Activated T-cell treated with anti-CD3 and anti-CD28 coated beads, Interleukin-2, amount 50 U/mL, for 72 hours (primary cell): ENCODE measurements around the gene ASF1B. TPM values are rescaled to one million over a fixed set of nuclear protein-coding genes. Genes with fewer than 3 reads are reported as not detected.

Experiments used
- ATAC-seq, 2 donors: fragments of 150-1000 bp; cut with Tn5 transposase; replicated peaks in 1 of 2; 2 replicates each; pipeline ENCODE4 v1.10.0; 2021; ENCODE audit warnings: moderate library complexity in 2 of 2, mild to moderate bottlenecking in 1 of 2
- DNase-seq, 2 donors: peaks; one replicate each; pipeline ENCODE4 v3.0.0; 2021 to 2022; ENCODE audit warnings: mixed read lengths in 1 of 2
- H3K27ac Mint-ChIP-seq: one replicate; pipeline ENCODE4 v1.8.0; 2022; ENCODE audit warnings: mild to moderate bottlenecking, moderate library complexity, mixed read lengths
- H3K27me3 Mint-ChIP-seq: one replicate; pipeline ENCODE4 v1.8.0; 2022; ENCODE audit warnings: low read depth, mixed read lengths
- H3K36me3 Mint-ChIP-seq, 2 donors: one replicate each; pipeline ENCODE4 v1.8.0; 2022; ENCODE audit warnings: mixed read lengths in 2 of 2, mild to moderate bottlenecking in 1 of 2; ENCODE audit not compliant: insufficient read depth in 2 of 2
- H3K4me1 Mint-ChIP-seq: one replicate; pipeline ENCODE4 v1.8.0; 2022; ENCODE audit warnings: low read depth, mixed read lengths
- H3K4me3 Mint-ChIP-seq, 2 donors: one replicate each; pipeline ENCODE4 v1.8.0; 2022; ENCODE audit warnings: mild to moderate bottlenecking in 2 of 2, mixed read lengths in 2 of 2, moderate library complexity in 2 of 2
- H3K9me3 Mint-ChIP-seq, 2 donors: one replicate each; pipeline ENCODE4 v1.8.0; 2022; ENCODE audit warnings: mixed read lengths in 2 of 2
- total RNA-seq, 2 donors: library from RNA; stranded (reverse); gene quantifications; one replicate each; pipeline ENCODE4 v1.2.3, GENCODE V29; 2022

The ASF1B gene
- total RNA-seq, 2 donors from 2014 or later = 71.3 to 84.4 TPM

GRCh38 chr19:14106840-14107239, 29.5 kb downstream of the ASF1B start:
- ATAC-seq = no peak
- no peak overlapping the region for H3K27ac Mint-ChIP-seq
- H3K4me1 Mint-ChIP-seq = peaks cover 9% of the 10 kb centered on the region
- no peak overlapping the region for H3K4me3 Mint-ChIP-seq
- DNase-seq = no peak
- H3K9me3 Mint-ChIP-seq = no peaks in the 10 kb centered on the region
- H3K36me3 Mint-ChIP-seq = no peaks in the 10 kb centered on the region
- H3K27me3 Mint-ChIP-seq = no peaks in the 10 kb centered on the region

DNA sequence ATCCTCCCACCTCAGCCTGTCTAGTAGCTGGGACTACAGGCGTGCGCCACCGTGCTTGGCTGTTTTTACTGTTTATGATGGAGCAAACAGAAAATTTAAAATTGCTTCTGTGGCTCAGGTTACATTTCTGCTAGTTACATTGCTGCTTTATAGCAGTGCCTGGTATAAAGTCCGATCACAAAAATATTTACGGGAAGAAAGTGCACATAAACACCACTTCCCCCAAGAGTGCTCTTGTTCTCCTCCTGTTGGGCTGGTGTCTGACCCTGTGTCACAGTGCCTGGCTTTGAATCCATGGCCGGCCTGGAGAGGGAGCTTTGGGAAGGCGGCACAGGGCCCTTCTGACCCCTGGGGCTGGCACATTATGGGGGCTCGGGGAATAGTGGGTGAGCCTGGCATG, 30.7 kb downstream of the ASF1B start:
- Mint-ChIP-seq H3K4me3 (no peak overlapping the region), H3K36me3 (no peaks in the 10 kb centered on the region), H3K27me3 (no peaks in the 10 kb centered on the region), H3K9me3 (no peaks in the 10 kb centered on the region), H3K4me1 (peaks cover 4% of the 10 kb centered on the region), H3K27ac (no peak overlapping the region)
- ATAC-seq = no peak
- DNase-seq = no peak

DNA sequence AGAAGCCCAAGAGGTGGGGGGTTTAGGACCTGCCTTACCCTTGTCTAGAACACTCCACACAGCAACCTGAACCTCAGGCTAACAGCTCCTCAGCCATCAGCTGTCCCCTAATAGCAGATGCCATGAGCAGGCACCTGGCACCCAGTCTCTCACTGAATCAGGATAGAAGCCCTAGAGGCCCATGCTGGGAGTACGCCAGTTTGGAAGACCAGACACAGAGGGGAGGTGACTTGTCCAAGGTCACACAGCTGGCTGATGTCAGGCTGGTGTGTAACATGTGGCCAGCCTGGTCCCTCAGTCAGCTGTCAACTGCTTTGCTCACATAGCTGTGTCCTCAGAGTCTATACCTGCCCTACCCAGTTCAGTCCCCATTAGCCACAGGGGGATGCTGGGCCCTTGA, 33.1 kb downstream of the ASF1B start:
- Mint-ChIP-seq H3K27me3 (no peaks in the 10 kb centered on the region), H3K27ac (no peak overlapping the region), H3K36me3 (no peaks in the 10 kb centered on the region), H3K4me1 (no peaks in the 10 kb centered on the region), H3K9me3 (no peaks in the 10 kb centered on the region), H3K4me3 (no peak overlapping the region)
- ATAC-seq (no peak), DNase-seq (no peak)

DNA sequence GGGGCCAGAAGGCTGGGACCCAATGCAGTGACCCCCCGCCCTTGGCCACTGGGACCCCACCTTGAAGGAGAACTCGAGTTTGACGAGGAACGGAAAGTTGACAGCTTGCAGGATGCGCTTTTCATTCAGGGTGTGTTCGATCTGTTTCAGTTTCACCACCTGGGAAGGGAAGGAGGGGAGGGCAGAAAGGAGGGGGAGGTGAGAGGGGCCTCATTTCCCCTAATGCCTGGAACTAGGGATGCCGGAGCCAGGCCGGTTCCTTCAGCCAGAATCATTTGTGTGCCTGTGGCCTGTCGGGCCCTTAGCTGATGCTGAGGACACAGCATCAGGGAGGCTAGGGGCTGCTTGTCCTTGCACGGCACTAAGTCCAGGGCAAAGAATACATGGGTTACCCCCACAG, 33.6 kb downstream of the ASF1B start:
- no peak for ATAC-seq
- no peak overlapping the region for H3K27ac Mint-ChIP-seq
- no peaks in the 10 kb centered on the region for H3K9me3 Mint-ChIP-seq
- H3K4me1 Mint-ChIP-seq = no peaks in the 10 kb centered on the region
- H3K4me3 Mint-ChIP-seq = no peak overlapping the region
- no peaks in the 10 kb centered on the region for H3K27me3 Mint-ChIP-seq
- no peak for DNase-seq
- no peaks in the 10 kb centered on the region for H3K36me3 Mint-ChIP-seq

- DNase-seq = no peak
- H3K36me3 Mint-ChIP-seq = peaks cover 0 to under 1% of the 10 kb centered on the region in 2 donors
- no peak for ATAC-seq
- H3K9me3 Mint-ChIP-seq = no peaks in the 10 kb centered on the region
- no peaks in the 10 kb centered on the region for H3K4me1 Mint-ChIP-seq
- no peaks in the 10 kb centered on the region for H3K27me3 Mint-ChIP-seq
- H3K27ac Mint-ChIP-seq = no peak overlapping the region
- H3K4me3 Mint-ChIP-seq = no peak overlapping the region
These were observed 34.2 kb downstream of the ASF1B start for GRCh38 chr19:14102102-14102696.

DNA sequence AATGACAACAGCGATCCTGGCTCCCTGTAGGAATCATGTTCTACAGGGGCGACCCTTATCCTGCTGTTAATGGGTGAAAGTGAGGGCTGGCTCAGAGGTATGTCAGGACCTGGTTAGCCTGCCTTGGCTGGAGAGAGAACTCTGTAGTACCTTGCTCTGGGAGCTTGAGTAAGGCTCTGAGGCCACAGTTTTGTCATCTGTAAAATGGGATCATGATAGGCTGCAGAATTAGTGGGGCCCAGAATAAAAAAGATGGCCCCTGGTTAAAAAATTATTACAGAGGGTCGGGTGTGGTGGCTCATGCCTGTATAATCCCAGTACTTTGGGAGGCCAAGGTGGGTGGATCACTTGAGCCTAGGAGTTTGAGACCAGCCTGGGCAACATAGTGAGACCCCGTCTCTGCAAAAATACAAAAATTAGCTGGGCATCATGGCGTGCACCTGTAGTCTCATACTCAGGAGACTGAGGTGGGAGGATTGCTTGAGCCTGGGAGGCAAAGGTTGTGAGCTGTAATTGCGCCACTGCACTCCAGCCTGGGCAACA, 35.3 kb downstream of the ASF1B start:
- DNase-seq = no peak
- H3K4me1 Mint-ChIP-seq = no peaks in the 10 kb centered on the region
- no peak overlapping the region for H3K27ac Mint-ChIP-seq
- no peak for ATAC-seq
- no peaks in the 10 kb centered on the region for H3K27me3 Mint-ChIP-seq
- peaks cover 0 to 2% of the 10 kb centered on the region in 2 donors for H3K36me3 Mint-ChIP-seq
- no peak overlapping the region for H3K4me3 Mint-ChIP-seq
- no peaks in the 10 kb centered on the region for H3K9me3 Mint-ChIP-seq

GRCh38 chr19:14097532-14098151, 38.7 kb downstream of the ASF1B start:
- H3K4me3 Mint-ChIP-seq = no peak overlapping the region
- DNase-seq (no peak), ATAC-seq (no peak)
- H3K4me1 Mint-ChIP-seq = no peaks in the 10 kb centered on the region
- no peak overlapping the region for H3K27ac Mint-ChIP-seq
- H3K36me3 Mint-ChIP-seq = peaks cover 5 to 14% of the 10 kb centered on the region in 2 donors
- no peaks in the 10 kb centered on the region for H3K27me3 Mint-ChIP-seq
- peaks cover 2 to 4% of the 10 kb centered on the region in 2 donors for H3K9me3 Mint-ChIP-seq

DNA sequence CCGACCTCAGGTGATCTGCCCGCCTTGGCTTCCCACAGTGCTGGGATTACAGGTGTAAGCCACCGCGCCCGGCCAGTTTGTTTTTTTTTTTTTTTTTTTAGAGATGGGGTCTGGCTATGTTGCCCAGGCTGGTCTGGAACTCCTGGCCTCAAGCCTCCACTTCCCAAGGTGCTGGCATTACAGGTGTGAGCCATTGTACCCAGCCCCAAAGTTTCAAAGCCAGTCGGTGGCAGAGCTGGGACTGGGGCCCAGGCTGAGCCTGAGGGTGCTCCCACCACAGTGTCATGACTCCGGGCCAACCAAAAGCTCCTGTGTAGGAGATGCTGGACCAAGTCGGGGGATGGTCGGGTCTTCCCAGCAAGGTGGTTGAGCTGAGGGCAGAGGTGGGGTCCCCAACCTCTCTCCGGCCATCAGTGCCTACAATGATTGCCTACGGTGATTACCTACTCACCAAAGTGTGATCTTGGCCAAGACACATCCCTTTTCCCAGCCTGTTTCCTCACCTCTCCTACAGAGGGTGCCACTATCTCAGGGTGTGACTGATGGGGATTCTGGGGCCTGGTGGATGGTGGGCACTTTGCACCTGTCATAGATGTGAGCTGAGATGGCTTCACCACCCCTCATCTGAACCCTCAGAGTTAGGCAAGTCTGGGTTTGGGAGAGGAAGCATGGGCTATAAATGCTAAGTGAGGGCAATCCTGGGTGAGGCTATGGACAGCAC, 40.0 kb downstream of the ASF1B start:
- Mint-ChIP-seq H3K27me3 (no peaks in the 10 kb centered on the region), H3K27ac (no peak overlapping the region), H3K4me1 (peaks cover 9% of the 10 kb centered on the region), H3K9me3 (peaks cover 2 to 4% of the 10 kb centered on the region in 2 donors), H3K36me3 (peaks cover 5 to 19% of the 10 kb centered on the region in 2 donors), H3K4me3 (no peak overlapping the region)
- DNase-seq (no peak), ATAC-seq (no peak)

GRCh38 chr19:14094854-14095253, 41.5 kb downstream of the ASF1B start:
- Mint-ChIP-seq H3K4me3 (no peak overlapping the region), H3K4me1 (peaks cover 10% of the 10 kb centered on the region), H3K9me3 (peaks cover 2 to 4% of the 10 kb centered on the region in 2 donors), H3K27me3 (no peaks in the 10 kb centered on the region), H3K36me3 (peaks cover 5 to 20% of the 10 kb centered on the region in 2 donors), H3K27ac (no peak overlapping the region)
- ATAC-seq = no peak
- DNase-seq = no peak

GRCh38 chr19:14093117-14093823, 43.1 kb downstream of the ASF1B start:
- DNase-seq = no peak
- no peaks in the 10 kb centered on the region for H3K27me3 Mint-ChIP-seq
- H3K4me3 Mint-ChIP-seq = peak overlapping the region; percentile 7 to 57

GRCh38 chr19:14091813-14092462, 44.5 kb downstream of the ASF1B start:
- peaks cover 2 to 4% of the 10 kb centered on the region in 2 donors for H3K9me3 Mint-ChIP-seq
- DNase-seq = peak; percentile 56 to 73
- H3K27me3 Mint-ChIP-seq = no peaks in the 10 kb centered on the region
- peak overlapping the region; percentile 98 for H3K4me3 Mint-ChIP-seq
- H3K36me3 Mint-ChIP-seq = peaks cover 9 to 25% of the 10 kb centered on the region in 2 donors
- H3K4me1 Mint-ChIP-seq = peaks cover 15% of the 10 kb centered on the region
- peak; percentile 21 to 27 for ATAC-seq
- H3K27ac Mint-ChIP-seq = peak overlapping the region; percentile 97

More at GRCh38 chr19:14093117-14093823, 43.1 kb downstream of the ASF1B start:
- Mint-ChIP-seq H3K27ac (peak overlapping the region; percentile 63), H3K4me1 (peaks cover 15% of the 10 kb centered on the region), H3K9me3 (peaks cover 2 to 4% of the 10 kb centered on the region in 2 donors), H3K36me3 (peaks cover 9 to 26% of the 10 kb centered on the region in 2 donors)
- no peak for ATAC-seq

GRCh38 chr19:14091081-14091812, 45.1 kb downstream of the ASF1B start:
- Mint-ChIP-seq H3K4me1 (peaks cover 15% of the 10 kb centered on the region), H3K4me3 (peak overlapping the region; percentile 98), H3K27me3 (no peaks in the 10 kb centered on the region), H3K36me3 (peaks cover 9 to 25% of the 10 kb centered on the region in 2 donors), H3K9me3 (peaks cover 2 to 4% of the 10 kb centered on the region in 2 donors), H3K27ac (peak overlapping the region; percentile 97)
- DNase-seq = peak; percentile 84 to 87
- peak; percentile 84 for ATAC-seq
